ENCODE measurements around the gene B4GALT6.

Gene B4GALT6

GRCh38 chr18:31633392-31634330 is 50.7 kb downstream of the B4GALT6 start:
- no peak for DNase-seq (ENCODE audit: low read depth in 3 of 3, low spot score in 1 of 3)

- no peak for DNase-seq (ENCODE audit: low read depth in 3 of 3, low spot score in 1 of 3)
These were observed 52.0 kb downstream of the B4GALT6 start for GRCh38 chr18:31632356-31632755.

GRCh38 chr18:31631526-31631925 is 52.9 kb downstream of the B4GALT6 start:
- DNase-seq (ENCODE audit: low read depth in 3 of 3, low spot score in 1 of 3), result no peak

GRCh38 chr18:31630549-31630948 is 53.8 kb downstream of the B4GALT6 start:
- DNase-seq (ENCODE audit: low read depth in 3 of 3, low spot score in 1 of 3), result no peak

GRCh38 chr18:31626409-31626808 is 58.0 kb downstream of the B4GALT6 start:
- no peak for DNase-seq (ENCODE audit: low read depth in 3 of 3, low spot score in 1 of 3)

- DNase-seq (ENCODE audit: low read depth in 3 of 3, low spot score in 1 of 3), result no peak
These were observed 59.3 kb downstream of the B4GALT6 start for GRCh38 chr18:31624892-31625640.

GRCh38 chr18:31619291-31619690 is 65.1 kb downstream of the B4GALT6 start:
- no peak for DNase-seq (ENCODE audit: low read depth in 3 of 3, low spot score in 1 of 3)

- DNase-seq (ENCODE audit: low read depth in 3 of 3, low spot score in 1 of 3), result no peak
These were observed 65.6 kb downstream of the B4GALT6 start for GRCh38 chr18:31618801-31619200.

- DNase-seq (ENCODE audit: low read depth in 3 of 3, low spot score in 1 of 3), result no peak
These were observed 67.2 kb downstream of the B4GALT6 start for GRCh38 chr18:31617031-31617717.

- no peak for DNase-seq (ENCODE audit: low read depth in 3 of 3, low spot score in 1 of 3)
These were observed 67.8 kb downstream of the B4GALT6 start for GRCh38 chr18:31616586-31616985.

GRCh38 chr18:31614044-31614443 is 70.3 kb downstream of the B4GALT6 start:
- no peak for DNase-seq (ENCODE audit: low read depth in 3 of 3, low spot score in 1 of 3)

GRCh38 chr18:31612124-31612523 is 72.3 kb downstream of the B4GALT6 start:
- DNase-seq (ENCODE audit: low read depth in 3 of 3, low spot score in 1 of 3), result no peak

GRCh38 chr18:31611511-31611910 is 72.9 kb downstream of the B4GALT6 start:
- no peak for DNase-seq (ENCODE audit: low read depth in 3 of 3, low spot score in 1 of 3)

- no peak for DNase-seq (ENCODE audit: low read depth in 3 of 3, low spot score in 1 of 3)
These were observed 73.8 kb downstream of the B4GALT6 start for GRCh38 chr18:31610286-31611205.

GRCh38 chr18:31609886-31610285 is 74.5 kb downstream of the B4GALT6 start:
- no peak for DNase-seq (ENCODE audit: low read depth in 3 of 3, low spot score in 1 of 3)

GRCh38 chr18:31607384-31607783 is 77.0 kb downstream of the B4GALT6 start:
- no peak for DNase-seq (ENCODE audit: low read depth in 3 of 3, low spot score in 1 of 3)

GRCh38 chr18:31606265-31606664 is 78.1 kb downstream of the B4GALT6 start:
- no peak for DNase-seq (ENCODE audit: low read depth in 3 of 3, low spot score in 1 of 3)

GRCh38 chr18:31603315-31603714 is 81.1 kb downstream of the B4GALT6 start:
- DNase-seq (ENCODE audit: low read depth in 3 of 3, low spot score in 1 of 3), result no peak

GRCh38 chr18:31598021-31598805 is 86.2 kb downstream of the B4GALT6 start:
- no peak for DNase-seq (ENCODE audit: low read depth in 3 of 3, low spot score in 1 of 3)
